ENCODE measurements around the gene TMEM114. TPM values are rescaled to one million over a fixed set of nuclear protein-coding genes. Genes with fewer than 3 reads are reported as not detected.
A peak's percentile ranks its signal among the peaks of the same experiment; 100 is the strongest.

TMEM114 gene
- polyA plus RNA-seq, 2 of the 4 experiments (the other 2 are of a cell fraction): not detected

GRCh38 chr16:8585857-8586256 is 4.5 kb downstream of the TMEM114 start:
- POLR2A ChIA-PET: no interaction called here
- Histone ChIP-seq H3K4me2 (no peak overlapping the region), H3K27ac (no peak overlapping the region), H3K9me3 (peaks cover 2% of the 10 kb centered on the region; the same call in 1 of the 3 replicates), H3K4me1 (no peaks in the 10 kb centered on the region), H3K4me3 (no peak overlapping the region)
- ATAC-seq (no peak), FAIRE-seq (no peak), DNase-seq (ENCODE audit: low read depth in 1 of 2, low spot score in 1 of 2) (no peak)
- TF ChIP-seq CEBPB (IDR thresholded peaks at IDR 0.05) (no peak), USF2 (IDR thresholded peaks at IDR 0.05) (no peak), EP300 (IDR thresholded peaks at IDR 0.05) (no peak), HOXA7 (CRISPR knock-in tag; IDR thresholded peaks at IDR 0.05) (no peak), HDAC2 (IDR thresholded peaks at IDR 0.05) (no peak), FOXS1 (CRISPR knock-in tag; IDR thresholded peaks at IDR 0.05) (no peak), BCL3 (IDR thresholded peaks at IDR 0.05) (no peak), RAD21 (conservative IDR thresholded peaks at IDR 0.05 in 1 of 2, IDR thresholded peaks at IDR 0.05 in 1 of 2) (no peak), CHD4 (IDR thresholded peaks at IDR 0.05; ENCODE audit: borderline replicate concordance) (no peak), TFCP2L1 (CRISPR knock-in tag; IDR thresholded peaks at IDR 0.05) (no peak), SMC3 (IDR thresholded peaks at IDR 0.05) (no peak), ESRRA (IDR thresholded peaks at IDR 0.05; ENCODE audit: borderline replicate concordance, low read length) (no peak), KDM1A (IDR thresholded peaks at IDR 0.05; ENCODE audit: low read depth) (no peak), MAX (IDR thresholded peaks at IDR 0.05) (no peak), ZSCAN20 (CRISPR knock-in tag; IDR thresholded peaks at IDR 0.05) (no peak)
- WGBS (ENCODE audit: missing lambda C conversion rate): 2% methylated on average over 3 of the region's 3 CpGs
- CTCF ChIA-PET: no interaction called here

GRCh38 chr16:8585041-8585440 is 5.3 kb downstream of the TMEM114 start:
- WGBS (ENCODE audit: missing lambda C conversion rate): 38% methylated on average over 2 of the region's 2 CpGs
- Histone ChIP-seq H3K4me1 (no peaks in the 10 kb centered on the region), H3K4me2 (no peak overlapping the region), H3K27ac (no peak overlapping the region), H3K9me3 (peaks cover 2% of the 10 kb centered on the region; the same call in 1 of the 3 replicates), H3K4me3 (no peak overlapping the region)
- FAIRE-seq (no peak), DNase-seq (ENCODE audit: low read depth in 1 of 2, low spot score in 1 of 2) (no peak), ATAC-seq (no peak)
- TF ChIP-seq JUNB (IDR thresholded peaks at IDR 0.05) (no peak), FOSB (CRISPR knock-in tag; IDR thresholded peaks at IDR 0.05) (no peak), CBX2 (IDR thresholded peaks at IDR 0.05; ENCODE audit: borderline replicate concordance, low read depth) (no peak), HOXA7 (CRISPR knock-in tag; IDR thresholded peaks at IDR 0.05) (no peak), CHD4 (IDR thresholded peaks at IDR 0.05; ENCODE audit: borderline replicate concordance) (no peak)
- CTCF ChIA-PET: interaction anchor here (0.6 to 0.9 kb wide), 2 partner anchors 11 to 76 kb away, joined by 3 read pairs; no protein-coding TSS in a partner anchor
- POLR2A ChIA-PET: no interaction called here

- ChIA-PET CTCF (interaction anchor here (1.2 to 3.8 kb wide), 5 partner anchors 11 to 54 kb away, joined by 3 to 17 read pairs (median 9); no protein-coding TSS in a partner anchor), POLR2A (no interaction called here)
- no peak for ATAC-seq
- H3K4me1 ChIP-seq: no peaks in the 10 kb centered on the region
- DNase-seq (ENCODE audit: low read depth in 1 of 2, low spot score in 1 of 2): no peak
- no peak overlapping the region for H3K27ac ChIP-seq
- 55% methylated on average over 4 of the region's 4 CpGs for WGBS (ENCODE audit: missing lambda C conversion rate)
- TF ChIP-seq HDAC2 (IDR thresholded peaks at IDR 0.05) (no peak), FOXS1 (CRISPR knock-in tag; IDR thresholded peaks at IDR 0.05) (no peak), USF2 (IDR thresholded peaks at IDR 0.05) (peak; percentile 51), BCL3 (IDR thresholded peaks at IDR 0.05) (no peak), TP53 (CRISPR knock-in tag; IDR thresholded peaks at IDR 0.05) (no peak), EHMT2 (IDR thresholded peaks at IDR 0.05; ENCODE audit: low read depth) (no peak)
- peaks cover 2% of the 10 kb centered on the region; the same call in 1 of the 3 replicates for H3K9me3 ChIP-seq
- no peak overlapping the region for H3K4me2 ChIP-seq
- no peak for FAIRE-seq
- no peak overlapping the region for H3K4me3 ChIP-seq
These were observed 6.6 kb downstream of the TMEM114 start for GRCh38 chr16:8583732-8584131.

All from A549 (cell line).